T-cell (primary cell): ENCODE data around the gene BORCS6. TPM values are rescaled to one million over a fixed set of nuclear protein-coding genes. Genes with fewer than 3 reads are reported as not detected.
"Not testable (repeated sequence)": the region's sequence is repeated elsewhere in the genome, so short reads cannot be mapped to it uniquely, and the experiment has no call there.

Source experiments
- ATAC-seq, 4 experiments: fragments of 200-7000 bp in 3 of 4; fragments of 150-1000 bp in 1 of 4; cut with Tn5 transposase; replicated peaks in 1 of 4; 1 replicate in 3 of 4; 2 replicates in 1 of 4; pipeline ENCODE4 v1.10.0; 2021; ENCODE audit warnings: moderate library complexity in 3 of 4, mild to moderate bottlenecking in 2 of 4, moderate number of reproducible peaks in 1 of 4
- CTCF ChIA-PET, 2 donors: fragments of 300-600 bp; sonication (Branson Sonifier 250); formaldehyde crosslinking; loops; one replicate each; lab custom pipeline; 2022; ENCODE audit warnings: antibody characterized with exemption in 2 of 2; lab: Charles Lee
- POLR2A ChIA-PET, 2 donors: fragments of 300-600 bp; sonication (Branson Sonifier 250); formaldehyde crosslinking; loops; one replicate each; lab custom pipeline; 2022; ENCODE audit warnings: antibody characterized with exemption in 2 of 2; lab: Charles Lee
- DNase-seq, 35 experiments: peaks; one replicate each; pipeline versions ENCODE4 v3.0.0 to v3.0.0-alpha.2; 2013 to 2023
- H3K27ac ChIP-seq: one replicate; pipeline ENCODE4 v1.5.1; 2013; ENCODE audit warnings: low read length
- H3K27me3 ChIP-seq, 2 experiments: replicated peaks in 1 of 2; 1 replicate in 1 of 2; 2 replicates in 1 of 2; pipeline versions ENCODE4 v1.6.1 to v1.7.0; 2013; ENCODE audit warnings: low read length in 1 of 2, mixed read lengths in 1 of 2; ENCODE audit not compliant: control insufficient read depth in 2 of 2, insufficient read depth in 2 of 2; ENCODE audit errors: extremely low read depth in 1 of 2
- H3K36me3 ChIP-seq, 2 donors: 1 replicate in 1 of 2; 2 replicates in 1 of 2; pipeline versions ENCODE4 v1.6.1 to v1.7.0; 2013; ENCODE audit warnings: low read length in 1 of 2; ENCODE audit not compliant: control insufficient read depth in 2 of 2, insufficient read depth in 1 of 2; ENCODE audit errors: extremely low read depth in 1 of 2
- H3K4me1 ChIP-seq, 2 experiments: 1 replicate in 1 of 2; 2 replicates in 1 of 2; pipeline versions ENCODE4 v1.6.1 to v1.7.0; 2013; ENCODE audit warnings: low read length in 2 of 2, mixed read lengths in 1 of 2; ENCODE audit not compliant: insufficient read depth in 2 of 2, control insufficient read depth in 1 of 2; ENCODE audit errors: extremely low read depth in 1 of 2
- H3K4me3 ChIP-seq, 2 donors: 1 replicate in 1 of 2; 2 replicates in 1 of 2; pipeline versions ENCODE4 v1.5.1 to v1.7.0; 2013; ENCODE audit warnings: mild to moderate bottlenecking in 2 of 2, low read length in 1 of 2, moderate library complexity in 1 of 2; ENCODE audit not compliant: control insufficient read depth in 1 of 2; ENCODE audit errors: extremely low read depth in 1 of 2
- H3K9me3 ChIP-seq: 2 replicates; pipeline ENCODE4 v1.7.0; 2013
- H3K27ac Mint-ChIP-seq, 2 donors: one replicate each; pipeline ENCODE4 v1.8.0; 2020 to 2021; ENCODE audit warnings: mild to moderate bottlenecking in 2 of 2, mixed read lengths in 2 of 2
- H3K27me3 Mint-ChIP-seq, 2 donors: one replicate each; pipeline ENCODE4 v1.8.0; 2021 to 2022; ENCODE audit warnings: mixed read lengths in 2 of 2
- H3K36me3 Mint-ChIP-seq: one replicate; pipeline ENCODE4 v1.8.0; 2021; ENCODE audit warnings: mixed read lengths
- H3K4me1 Mint-ChIP-seq, 3 donors: one replicate each; pipeline ENCODE4 v1.8.0; 2020 to 2022; ENCODE audit warnings: mixed read lengths in 3 of 3, mild to moderate bottlenecking in 1 of 3
- H3K4me3 Mint-ChIP-seq, 3 donors: one replicate each; pipeline ENCODE4 v1.8.0; 2020 to 2022; ENCODE audit warnings: mild to moderate bottlenecking in 3 of 3, mixed read lengths in 3 of 3, moderate library complexity in 3 of 3
- H3K9me3 Mint-ChIP-seq, 3 donors: one replicate each; pipeline ENCODE4 v1.8.0; 2020 to 2022; ENCODE audit warnings: mixed read lengths in 3 of 3
- WGBS: methylation state at CpG from one replicate; pipeline ENCODE4 v1.1.5; 2013; ENCODE audit warnings: missing lambda C conversion rate; ENCODE audit not compliant: insufficient coverage; 5-methylcytosine and 5-hydroxymethylcytosine counted together
- total RNA-seq, 35 experiments: library from RNA in 6 of 35; stranded (reverse) in 6 of 35; fragments of 120-200 nt in 1 of 35; gene quantifications; one replicate each; pipeline versions ENCODE4 v1.2.1 to v1.2.4 and lab custom pipeline; 2013 to 2026

The BORCS6 gene
- total RNA-seq, 5 donors from 2014 or later (not counting 1 experiment from before 2014, with no cell fraction given), result 6.7 to 21.3 (median 17.2) TPM

DNA sequence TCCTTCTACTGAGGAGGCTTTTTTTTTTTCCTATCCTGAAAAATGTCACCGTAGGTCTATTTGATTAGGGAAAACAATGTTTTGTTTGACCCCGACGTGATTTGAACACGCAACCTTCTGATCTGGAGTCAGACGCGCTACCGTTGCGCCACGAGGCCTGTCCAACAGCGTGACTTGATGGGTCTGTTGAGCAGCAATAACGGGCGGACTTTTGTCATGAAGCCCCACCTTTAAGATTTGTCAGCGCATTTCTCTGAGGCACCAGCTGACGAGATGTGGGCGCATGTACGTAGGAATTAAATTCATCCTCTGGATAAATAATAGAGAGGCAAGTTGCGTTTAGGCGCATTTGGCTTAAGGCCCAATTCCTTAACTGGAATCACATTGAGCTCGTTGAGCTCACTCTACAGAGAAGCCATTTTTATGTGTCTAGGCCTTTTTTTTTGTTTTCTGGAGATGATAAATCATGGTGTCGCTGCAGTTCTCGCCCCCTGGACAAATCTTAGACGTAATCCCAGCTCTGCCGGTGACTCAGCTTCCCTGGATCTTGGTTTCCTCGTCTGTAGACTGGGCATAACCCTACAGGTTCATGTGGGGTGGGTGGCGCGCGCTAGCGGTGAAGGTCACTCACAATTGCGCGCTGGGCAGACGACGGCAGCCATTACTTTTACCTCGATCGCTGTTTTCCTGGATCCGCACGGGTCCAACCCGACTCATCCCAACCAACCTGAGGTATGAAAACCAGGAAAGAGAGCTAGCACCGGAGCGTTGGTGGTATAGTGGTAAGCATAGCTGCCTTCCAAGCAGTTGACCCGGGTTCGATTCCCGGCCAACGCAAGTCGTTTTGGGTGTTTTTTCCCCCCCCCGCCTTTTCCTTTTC lies 31.0 kb upstream of the BORCS6 start:
- ATAC-seq, result peak in 3 of 4 experiments; percentile 15 to 31 (median 20)
- Mint-ChIP-seq H3K4me3 (peak overlapping the region; percentile 87 to 94 (median 92)), H3K27me3 (peaks cover 0 to 9% of the 10 kb centered on the region in 2 donors), H3K9me3 (no peaks in the 10 kb centered on the region), H3K36me3 (peaks cover 7% of the 10 kb centered on the region), H3K27ac (peak overlapping the region; percentile 95 to 98), H3K4me1 (peaks cover 43 to 55% (median 51%) of the 10 kb centered on the region in 3 donors)
- H3K36me3 ChIP-seq, result peaks cover 0 to 11% of the 10 kb centered on the region in 2 donors
- no peaks in the 10 kb centered on the region for H3K27me3 ChIP-seq
- ChIA-PET CTCF (interaction anchor here (0.5 to 2.9 kb wide), 14 partner anchors 10 to 502 kb away, joined by 3 to 27 read pairs (median 4); partner anchors contain the start of genes AURKB (in 1 of the 2), BORCS6 (in 1 of the 2), CTC1 (in 1 of the 2) and PFAS (in 1 of the 2)), POLR2A (interaction anchor here (0.5 to 3.3 kb wide), 19 partner anchors 9 to 768 kb away, joined by 3 to 17 read pairs (median 4); partner anchors contain the start of genes BORCS6 (in 2 of the 2), AURKB (in 1 of the 2), CTC1 (in 1 of the 2) and KRABD2 (in 1 of the 2))
- DNase-seq, result peak; percentile 66 to 90 (median 83)
- no peaks in the 10 kb centered on the region for H3K9me3 ChIP-seq
- peak overlapping the region; percentile 96 for H3K27ac ChIP-seq
- H3K4me1 ChIP-seq, result peaks cover 9 to 55% of the 10 kb centered on the region in 2 experiments
- H3K4me3 ChIP-seq, result peak overlapping the region; percentile 91 to 93
- WGBS, result 4% methylated on average over 27 of the region's 45 CpGs

DNA sequence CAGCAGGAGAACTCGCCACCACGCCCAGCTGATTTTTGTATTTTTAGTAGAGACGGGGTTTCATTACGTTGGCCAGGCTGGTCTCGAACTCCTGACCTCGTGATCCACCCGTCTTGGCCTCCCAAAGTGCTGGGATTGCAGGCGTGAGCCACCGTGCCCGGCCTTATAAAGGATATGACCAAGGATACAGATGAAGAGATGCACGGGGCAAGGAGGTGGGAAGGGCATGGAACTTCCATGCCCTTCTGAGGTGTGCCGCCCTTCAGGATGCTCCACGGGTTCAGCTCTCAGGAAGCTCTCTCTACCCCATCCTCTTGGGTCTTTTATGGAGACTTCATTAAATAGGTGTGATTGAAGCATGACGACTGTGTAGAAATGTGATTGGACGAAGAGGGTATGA lies 24.0 kb upstream of the BORCS6 start:
- not testable (repeated sequence) for H3K36me3 ChIP-seq, H3K4me3 Mint-ChIP-seq, H3K27ac ChIP-seq, DNase-seq, H3K9me3 Mint-ChIP-seq, ATAC-seq, H3K9me3 ChIP-seq, H3K27me3 Mint-ChIP-seq, H3K27ac Mint-ChIP-seq, H3K36me3 Mint-ChIP-seq, H3K27me3 ChIP-seq, H3K4me3 ChIP-seq
- CTCF ChIA-PET, result interaction anchor here in 1 of 2 donors (0.6 kb wide), 1 partner anchor 10 kb away, joined by 3 read pairs; no protein-coding TSS in a partner anchor
- POLR2A ChIA-PET, result interaction anchor here in 1 of 2 donors (0.6 kb wide), 1 partner anchor 95 kb away, joined by 5 read pairs; no protein-coding TSS in a partner anchor
- H3K4me1 Mint-ChIP-seq, result peaks cover 17 to 24% (median 23%) of the 10 kb centered on the region in 3 donors
- H3K4me1 ChIP-seq, result peaks cover 2 to 17% of the 10 kb centered on the region in 2 experiments
- 89% methylated on average over 5 of the region's 15 CpGs for WGBS

DNA sequence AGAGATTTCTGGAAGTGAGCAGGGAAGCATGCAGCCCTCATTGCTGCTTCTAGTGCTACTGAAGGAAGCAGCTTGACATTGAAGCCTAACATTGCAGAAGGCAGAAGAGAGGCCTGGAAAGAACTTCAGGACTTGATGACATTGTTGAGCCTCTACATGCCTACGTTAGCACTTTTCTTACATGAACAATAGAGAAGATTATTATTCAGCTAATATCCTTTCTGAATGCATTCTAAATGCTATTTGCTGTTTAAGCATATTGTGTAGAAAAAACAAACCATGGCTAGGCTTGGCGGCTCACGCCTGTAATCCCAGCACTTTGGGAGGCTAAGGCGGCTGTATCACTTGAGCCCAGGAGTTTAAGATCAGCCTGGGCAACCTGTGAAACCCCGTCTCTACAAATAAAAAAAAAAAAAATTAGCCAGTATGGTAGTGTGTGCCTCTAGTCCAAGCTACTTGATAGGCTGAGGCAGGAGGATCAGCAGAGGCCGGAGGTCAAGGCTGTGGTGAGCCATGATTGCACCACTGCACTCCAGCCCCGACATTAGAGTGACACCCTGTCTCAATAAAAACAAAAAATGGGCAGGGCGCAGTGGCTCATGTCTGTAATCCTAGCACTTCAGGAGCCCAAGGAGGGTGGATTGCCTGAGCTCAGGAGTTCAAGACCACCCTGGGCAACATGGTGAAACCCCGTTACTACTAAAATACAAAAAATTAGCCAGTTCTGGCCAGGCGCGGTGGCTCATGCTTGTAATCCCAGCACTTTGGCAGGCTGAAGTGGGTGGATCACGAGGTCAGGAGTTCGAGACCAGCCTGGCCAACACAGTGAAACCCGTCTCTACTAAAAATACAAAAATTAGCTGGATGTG lies 22.6 kb upstream of the BORCS6 start:
- DNase-seq (no peak), ATAC-seq (no peak)
- H3K27ac ChIP-seq, result no peak overlapping the region
- 93% methylated on average over 9 of the region's 14 CpGs for WGBS
- Mint-ChIP-seq H3K4me1 (peaks cover 15 to 23% (median 19%) of the 10 kb centered on the region in 3 donors), H3K4me3 (no peak overlapping the region), H3K27ac (no peak overlapping the region), H3K27me3 (no peaks in the 10 kb centered on the region), H3K36me3 (no peaks in the 10 kb centered on the region), H3K9me3 (no peaks in the 10 kb centered on the region)
- ChIA-PET POLR2A (interaction anchor here in 1 of 2 donors (0.5 kb wide), 1 partner anchor 8 kb away, joined by 3 read pairs; no protein-coding TSS in a partner anchor), CTCF (interaction anchor here in 1 of 2 donors (0.7 kb wide), 1 partner anchor 83 kb away, joined by 3 read pairs; the partner anchor contains the start of gene SLC25A35)
- no peaks in the 10 kb centered on the region for H3K27me3 ChIP-seq
- no peaks in the 10 kb centered on the region for H3K36me3 ChIP-seq
- H3K9me3 ChIP-seq, result no peaks in the 10 kb centered on the region
- H3K4me3 ChIP-seq, result no peak overlapping the region
- H3K4me1 ChIP-seq, result peaks cover 2 to 17% of the 10 kb centered on the region in 2 experiments

DNA sequence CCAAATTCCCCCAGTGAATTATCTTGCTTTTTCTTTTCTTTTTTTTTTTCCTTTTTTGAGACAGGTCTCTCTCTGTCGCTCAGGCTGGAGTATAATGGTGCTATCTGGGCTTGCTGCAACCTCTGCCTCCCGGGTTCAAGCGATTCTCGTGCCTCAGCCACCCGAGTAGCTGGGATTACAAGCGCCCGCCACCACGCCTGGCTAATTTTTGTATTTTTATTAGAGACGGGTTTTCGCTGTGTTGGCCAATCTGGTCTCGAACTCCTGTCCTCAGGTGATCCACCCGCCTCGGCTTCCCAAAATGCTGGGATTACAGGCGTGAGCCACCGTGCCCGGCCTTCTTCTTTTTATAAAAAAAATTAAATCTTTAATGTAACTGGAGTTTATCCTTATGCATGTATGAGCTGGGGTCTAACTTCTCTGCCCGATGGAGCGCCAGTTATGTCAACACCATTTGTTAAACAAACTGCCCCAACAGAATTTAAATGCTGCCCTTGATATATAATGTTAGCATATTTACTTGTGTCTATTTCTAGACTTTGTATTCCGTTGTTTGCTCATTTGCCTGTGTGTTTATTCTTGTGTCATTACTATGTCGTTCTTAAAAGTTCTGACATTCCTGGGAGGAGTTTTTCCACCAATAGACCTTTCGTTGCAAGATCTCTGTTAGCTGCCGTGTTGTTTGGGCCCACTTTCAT lies 20.9 kb upstream of the BORCS6 start:
- Mint-ChIP-seq H3K4me1 (peaks cover 15 to 23% (median 19%) of the 10 kb centered on the region in 3 donors), H3K27me3 (no peaks in the 10 kb centered on the region), H3K4me3 (peak overlapping the region; percentile 84 to 88 (median 86)), H3K9me3 (no peaks in the 10 kb centered on the region), H3K36me3 (no peaks in the 10 kb centered on the region), H3K27ac (peak overlapping the region; percentile 79 to 89)
- H3K27ac ChIP-seq, result peak overlapping the region; percentile 74
- no peak for DNase-seq
- ChIA-PET POLR2A (interaction anchor here (0.7 to 1.5 kb wide), 6 partner anchors 10 to 70 kb away, joined by 3 to 10 read pairs (median 4); partner anchors contain the start of gene BORCS6 (in 1 of the 2)), CTCF (interaction anchor here in 1 of 2 donors (0.6 to 2.0 kb wide), 4 partner anchors 11 to 36 kb away, joined by 3 to 7 read pairs (median 5); no protein-coding TSS in a partner anchor)
- ATAC-seq, result peak in 1 of 4 experiments; percentile 10
- H3K9me3 ChIP-seq, result no peaks in the 10 kb centered on the region
- WGBS, result 13% methylated on average over 7 of the region's 22 CpGs
- peaks cover 2 to 17% of the 10 kb centered on the region in 2 experiments for H3K4me1 ChIP-seq
- no peaks in the 10 kb centered on the region for H3K27me3 ChIP-seq
- peak overlapping the region; percentile 59 to 78 for H3K4me3 ChIP-seq
- H3K36me3 ChIP-seq, result no peaks in the 10 kb centered on the region

DNA sequence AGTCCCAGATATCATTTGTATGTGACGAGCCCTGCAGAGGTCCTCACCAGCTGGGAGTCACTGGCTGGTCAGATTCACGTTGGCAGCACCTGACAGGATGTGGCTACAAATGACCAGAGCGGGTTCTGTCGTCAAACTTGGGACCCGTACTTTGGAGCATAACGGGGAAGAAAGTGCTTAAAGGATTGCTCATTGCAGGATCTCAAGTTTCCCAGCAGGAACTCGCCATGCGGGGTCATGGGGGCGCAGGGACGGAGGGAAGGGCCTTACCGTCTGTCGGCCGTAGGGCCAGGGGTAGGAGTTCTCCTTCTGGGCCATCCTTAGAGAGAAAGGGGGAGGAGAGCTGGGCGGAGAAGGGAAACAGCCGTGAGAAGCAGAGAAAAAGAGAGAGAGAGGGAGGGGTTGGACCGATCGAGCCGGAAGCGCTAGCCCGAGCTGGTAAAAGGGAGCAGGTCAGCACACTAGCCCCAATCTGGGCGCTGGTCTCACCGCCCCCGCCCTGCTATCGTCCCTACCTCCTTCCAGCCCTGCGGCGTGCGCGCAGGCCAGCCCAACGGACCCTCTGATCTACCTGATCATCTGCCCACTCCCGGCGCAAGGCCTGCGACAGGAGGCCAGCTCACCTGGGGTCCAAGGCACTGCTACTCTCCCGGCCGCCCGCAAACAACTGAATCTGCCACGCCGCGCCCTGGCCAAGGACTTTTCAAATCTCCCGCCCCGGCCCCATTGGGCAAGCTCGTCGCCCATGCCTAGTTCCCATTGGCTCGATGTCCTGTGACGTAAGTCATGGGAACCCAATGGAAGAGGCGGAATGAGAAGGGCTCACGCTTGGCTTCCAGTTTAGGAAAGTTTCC lies 20.2 kb upstream of the BORCS6 start, which contains the start of gene AURKB:
TSS of gene AURKB (minus strand) at position 669 of the 854 bp plus-strand sequence. CDS start at position 318, 351 bp downstream.
- CTCF ChIA-PET, result interaction anchor here in 1 of 2 donors (0.6 to 2.0 kb wide), 4 partner anchors 12 to 37 kb away, joined by 3 to 7 read pairs (median 5); no protein-coding TSS in a partner anchor
- H3K27ac Mint-ChIP-seq, result peak within 1 kb of the TSS; percentile 79 to 89

More for the DNA sequence above, 20.2 kb upstream of the BORCS6 start, which contains the start of gene AURKB:
- peaks cover 2 to 17% of the 10 kb centered on the region in 2 experiments for H3K4me1 ChIP-seq
- peak within 1 kb of the TSS; percentile 59 to 78 for H3K4me3 ChIP-seq
- no peaks in the 10 kb centered on the region for H3K36me3 ChIP-seq
- DNase-seq, result peak; percentile 74 to 98 (median 91)
- POLR2A ChIA-PET, result interaction anchor here (0.7 to 1.5 kb wide), 7 partner anchors 11 to 91 kb away, joined by 3 to 10 read pairs (median 3); partner anchors contain the start of gene BORCS6 (in 1 of the 2)
- ATAC-seq, result peak; percentile 98 to 100 (median 100)
- Mint-ChIP-seq H3K36me3 (no peaks in the 10 kb centered on the region), H3K27me3 (no peaks in the 10 kb centered on the region), H3K4me3 (peak within 1 kb of the TSS; percentile 84 to 88 (median 86)), H3K4me1 (peaks cover 15 to 23% (median 19%) of the 10 kb centered on the region in 3 donors), H3K9me3 (no peaks in the 10 kb centered on the region)
- H3K9me3 ChIP-seq, result no peaks in the 10 kb centered on the region
- H3K27me3 ChIP-seq, result no peaks in the 10 kb centered on the region
- peak within 1 kb of the TSS; percentile 74 for H3K27ac ChIP-seq
- WGBS, result 3% methylated on average over 33 of the region's 46 CpGs
